HG03139 (cell line): Measurements from ENCODE around the gene SBSN.

Source experiments
- ATAC-seq: cut with Tn5 transposase; IDR thresholded peaks from one replicate; pipeline ENCODE4 v1.9.1; 2021; ENCODE audit not compliant: unreplicated experiment

Gene SBSN

DNA sequence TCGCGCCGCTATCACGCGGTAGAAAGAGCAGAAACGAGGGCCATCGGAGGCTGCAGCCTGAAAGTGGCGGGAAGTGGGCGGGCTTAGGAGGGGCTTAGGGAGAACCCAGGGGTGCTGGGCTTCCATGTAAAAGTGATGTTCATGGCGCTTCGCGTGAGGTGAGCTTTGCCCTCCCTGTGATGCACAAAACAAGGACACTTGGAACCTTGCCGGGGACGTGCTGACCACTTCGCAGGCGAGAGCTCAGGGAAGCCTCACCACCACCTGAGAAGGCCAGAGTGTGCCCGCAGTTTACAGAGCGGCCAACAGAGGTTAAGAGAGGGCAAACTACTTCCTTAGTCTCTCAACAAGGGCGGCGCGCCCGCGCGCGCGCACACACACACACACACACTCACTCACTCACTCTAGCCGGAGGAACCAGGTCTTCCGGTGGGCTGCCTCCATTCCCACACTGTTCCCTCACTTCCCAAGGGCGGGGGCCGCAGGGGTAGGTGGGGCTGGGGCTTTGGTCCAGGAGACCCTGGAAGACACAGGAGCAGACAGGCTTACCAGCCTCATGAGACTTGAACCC, 5.8 kb upstream of the SBSN start:
- ATAC-seq: no peak

DNA sequence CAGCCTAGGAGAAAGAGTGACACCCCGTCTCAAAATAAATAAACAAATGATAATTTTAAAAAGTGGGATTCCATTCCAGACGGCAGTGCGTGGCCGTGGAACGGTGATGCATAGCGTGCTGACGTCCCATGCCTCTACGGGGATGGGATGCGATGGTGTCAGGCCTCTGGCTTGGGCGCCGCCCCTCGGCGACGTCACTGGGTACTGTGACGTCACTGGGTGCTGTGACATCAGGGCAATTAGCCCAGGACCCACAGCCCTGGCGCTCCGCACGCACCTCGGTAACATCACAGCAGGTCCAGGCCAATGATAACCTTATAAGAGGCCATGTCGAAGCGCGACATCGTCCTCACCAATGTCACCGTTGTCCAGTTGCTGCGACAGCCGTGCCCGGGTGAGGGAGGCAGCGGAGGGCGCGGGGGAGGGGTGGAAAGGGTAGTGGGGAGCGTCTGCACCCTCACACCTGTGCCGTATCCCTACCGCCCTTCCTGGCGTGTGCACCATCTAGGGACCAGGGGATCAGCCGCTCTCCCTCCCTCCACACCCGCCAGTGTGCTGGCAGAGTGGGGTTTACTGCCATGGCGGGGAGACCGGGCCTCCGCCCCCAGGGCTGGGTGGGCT, 5.2 kb upstream of the SBSN start, which contains the start of gene GAPDHS:
Gene GAPDHS (plus strand): TSS at position 256 of the 621 bp plus-strand sequence. CDS start 72 bp downstream, at position 328.
- no peak for ATAC-seq

DNA sequence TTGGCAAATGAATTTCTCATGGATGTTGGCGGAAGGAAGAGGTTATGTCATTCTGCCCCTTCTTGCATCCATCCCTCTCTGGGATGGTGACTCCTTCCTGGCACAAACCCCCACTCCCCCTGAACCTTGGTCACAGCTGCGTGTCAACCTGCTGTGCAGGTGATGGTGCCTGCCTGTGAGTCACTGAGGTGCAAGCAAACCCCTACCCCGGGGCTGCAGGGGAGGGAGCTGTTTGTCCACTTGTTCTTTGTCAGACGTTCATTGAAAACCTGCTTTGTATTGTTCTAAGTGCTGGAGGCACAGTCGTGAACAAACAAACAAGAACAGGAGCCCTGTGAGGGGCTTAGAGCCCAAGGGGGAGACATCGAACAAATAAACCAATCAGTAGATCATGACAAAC, 3.2 kb upstream of the SBSN start:
- no peak for ATAC-seq

DNA sequence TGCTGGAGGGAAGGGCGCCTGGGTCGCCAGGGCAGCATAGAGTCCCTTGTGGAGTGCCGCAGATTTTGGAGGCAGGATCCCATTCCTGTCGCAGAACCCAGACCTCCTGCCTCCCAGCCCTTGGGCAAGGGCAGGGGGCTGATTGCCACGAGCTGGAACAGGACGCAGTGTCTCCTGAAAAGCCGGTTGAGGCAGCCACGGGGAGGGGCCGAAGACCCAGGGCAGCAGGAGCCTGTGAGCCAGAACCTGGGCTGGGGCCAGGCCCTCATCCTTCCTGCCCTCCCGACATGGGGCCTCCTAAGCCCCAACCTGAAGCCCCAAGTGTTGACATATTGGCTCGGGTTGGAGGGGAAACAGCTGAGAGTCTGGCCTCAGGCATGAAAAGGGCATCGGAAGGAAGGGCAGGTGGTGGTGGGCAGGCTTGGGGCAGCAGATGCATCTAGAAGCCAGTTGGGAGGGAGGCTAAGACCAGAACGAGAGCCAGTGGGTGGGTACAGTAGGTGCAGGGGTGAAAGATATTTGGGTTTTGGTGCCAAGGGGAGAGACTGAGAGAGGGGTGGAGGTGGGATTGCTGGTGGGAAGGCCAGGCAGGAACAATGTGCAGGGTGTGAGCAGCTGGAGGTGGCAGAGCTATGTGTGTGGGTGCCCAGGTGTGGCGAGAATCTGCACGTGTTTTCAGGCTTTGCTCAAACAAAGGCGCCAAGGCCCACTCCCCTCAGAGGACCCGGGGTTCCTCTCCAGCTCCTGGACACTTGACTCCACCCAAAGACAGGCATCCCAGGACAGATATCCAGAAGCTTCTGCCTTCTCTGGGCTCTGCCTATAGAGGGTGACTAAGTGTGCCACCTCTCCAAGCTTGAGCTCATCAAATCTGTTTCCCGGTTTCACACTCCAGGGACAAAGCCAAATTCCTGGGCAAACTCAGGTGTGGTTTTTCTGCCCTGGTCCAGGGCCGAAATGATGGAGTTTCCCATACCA, 1.4 kb upstream of the SBSN start:
- ATAC-seq: no peak

DNA sequence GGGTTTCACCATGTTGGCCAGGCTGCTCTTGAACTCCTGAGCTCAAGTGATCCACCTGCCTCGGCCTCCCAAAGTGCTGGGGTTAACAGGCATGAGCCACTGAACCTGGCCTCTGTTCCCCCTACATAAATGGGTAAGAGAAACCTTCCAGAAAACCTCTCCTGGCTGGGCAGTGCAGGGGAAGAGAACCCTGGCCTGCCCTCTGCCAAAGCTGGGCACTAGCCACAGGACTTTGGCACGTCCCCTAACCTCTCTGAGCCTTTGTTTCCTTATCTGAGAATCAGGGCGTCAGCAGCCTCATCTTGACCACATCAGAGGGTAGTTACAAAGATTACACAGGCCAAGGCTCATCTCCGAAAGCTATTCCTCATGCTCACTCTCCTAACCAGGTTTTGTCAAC, 2.2 kb downstream of the SBSN start:
- ATAC-seq: no peak

DNA sequence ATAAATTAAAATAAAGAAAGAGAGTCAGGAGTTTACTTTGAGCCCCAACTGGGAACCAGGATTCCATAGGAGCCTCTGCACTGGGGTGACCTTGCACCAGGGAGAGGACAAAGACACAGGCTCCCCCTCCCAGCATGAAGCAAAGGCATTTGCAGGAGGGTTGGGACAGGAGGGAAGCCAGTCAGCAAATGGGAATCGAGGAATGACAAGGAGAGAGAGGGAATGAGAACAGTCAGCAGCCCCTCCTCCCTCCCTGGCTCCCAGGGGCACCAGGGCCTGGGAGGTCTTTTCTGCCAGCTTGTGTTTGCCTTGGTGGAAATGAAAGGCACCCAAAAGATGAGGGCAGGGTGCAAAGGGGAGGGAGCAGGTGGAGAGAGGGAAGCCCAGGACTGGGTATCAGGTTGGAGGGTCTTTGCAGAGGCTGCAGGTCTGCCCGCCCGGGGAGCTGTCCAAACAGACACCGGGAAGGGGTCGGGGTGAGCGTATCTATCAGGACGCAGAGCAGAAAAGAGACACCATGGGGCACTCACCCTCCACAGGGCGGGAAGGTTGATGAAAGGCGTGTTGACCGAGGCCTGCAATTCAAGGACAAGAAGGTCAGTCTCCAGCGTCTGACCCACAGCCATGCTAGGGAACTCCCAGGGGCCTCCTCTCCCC, 3.8 kb downstream of the SBSN start:
- no peak for ATAC-seq

DNA sequence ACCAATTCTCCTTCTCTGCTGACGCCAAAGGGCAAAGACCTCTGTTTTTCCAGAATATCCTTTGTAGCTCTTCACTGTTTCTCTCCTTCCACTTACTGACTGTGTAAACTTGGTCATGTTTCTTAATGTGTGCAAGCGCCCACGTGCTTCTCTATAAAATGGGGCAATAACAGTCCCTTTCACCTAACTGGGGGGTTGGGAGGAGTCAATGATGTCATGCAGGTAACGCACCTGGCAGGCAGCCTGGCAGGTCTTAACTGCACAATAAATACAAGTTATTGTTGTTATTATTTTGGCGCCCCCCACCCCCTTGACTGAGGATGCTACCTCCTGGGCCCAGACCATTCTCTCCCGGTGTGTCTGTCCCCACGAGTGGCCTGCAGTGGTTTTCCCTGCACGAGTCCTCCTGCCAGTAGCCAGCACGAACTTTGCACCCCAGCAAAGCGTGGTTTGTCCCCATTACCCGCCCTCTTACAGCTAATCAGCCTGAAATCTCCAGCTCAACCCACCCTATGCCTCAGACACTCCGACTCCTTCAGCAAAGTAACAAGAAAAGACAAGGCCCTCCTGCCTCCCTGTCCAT, 5.3 kb downstream of the SBSN start:
- ATAC-seq: no peak

DNA sequence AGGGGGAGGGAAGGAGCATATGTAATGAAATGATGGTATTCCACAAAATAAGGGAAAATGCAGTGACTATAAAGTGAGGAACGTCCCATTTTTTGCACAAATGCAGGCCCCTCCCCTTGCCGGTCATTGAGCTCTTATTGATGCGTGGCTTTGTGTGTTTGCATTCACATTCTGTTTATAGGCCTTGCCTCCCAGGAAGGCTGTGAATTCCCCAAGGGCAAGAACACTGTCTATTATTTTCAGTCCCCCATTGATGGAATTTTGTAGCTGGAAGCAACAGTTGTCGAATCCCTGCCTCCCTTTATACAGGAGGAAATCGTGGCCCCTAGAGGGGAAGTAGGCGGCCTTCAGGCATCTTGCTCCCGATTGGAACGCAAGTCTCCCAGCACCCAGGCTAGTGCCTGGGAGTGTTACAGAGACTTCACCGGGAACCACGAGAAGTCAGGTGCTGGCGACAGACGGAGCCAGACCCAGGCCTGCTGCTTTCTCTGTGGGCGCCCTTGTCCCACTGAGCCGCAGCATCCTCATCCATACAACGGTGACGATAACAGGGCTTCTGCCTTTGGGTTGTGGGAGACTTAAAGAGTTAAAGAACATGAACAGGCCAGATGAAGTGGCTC, 6.9 kb downstream of the SBSN start:
- no peak for ATAC-seq

DNA sequence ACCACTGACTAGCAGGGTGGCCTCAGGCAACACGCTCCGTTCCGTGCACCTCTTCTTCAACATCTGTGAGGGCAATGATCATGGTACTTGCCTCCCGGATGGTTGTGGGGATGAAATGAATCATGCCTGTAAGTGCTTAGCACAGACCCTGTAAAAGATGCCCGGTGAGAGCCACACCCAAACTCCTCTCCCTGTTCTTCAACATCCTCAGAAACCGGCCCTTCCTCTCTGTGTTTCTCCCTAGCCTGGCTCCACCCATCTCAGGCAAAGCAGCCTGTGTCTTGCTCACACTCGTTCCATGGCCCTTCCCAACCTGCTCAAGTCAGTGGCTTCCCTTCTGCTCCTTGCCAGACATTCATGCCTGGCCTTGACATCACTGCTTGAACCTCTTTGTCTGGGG, 8.8 kb downstream of the SBSN start:
- ATAC-seq: no peak

DNA sequence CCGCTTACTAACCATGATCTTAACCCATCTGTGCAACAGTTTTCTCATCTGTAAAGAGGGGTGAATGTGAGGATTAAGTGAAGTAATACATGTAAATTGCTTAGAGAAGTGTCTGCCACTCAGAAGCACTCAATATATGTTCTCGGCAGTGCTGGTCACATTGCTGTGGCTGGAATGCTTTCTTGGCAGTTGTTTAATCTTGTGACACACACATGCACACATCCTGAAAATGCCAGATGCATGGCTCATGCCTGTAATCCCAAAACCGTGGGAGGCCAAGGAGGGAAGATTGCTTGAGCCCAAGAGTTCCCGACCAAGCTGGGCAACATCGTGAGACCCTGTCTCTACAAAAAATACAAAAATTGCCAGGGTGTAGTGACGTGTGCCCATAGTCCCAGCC, 9.8 kb downstream of the SBSN start:
- ATAC-seq: no peak

DNA sequence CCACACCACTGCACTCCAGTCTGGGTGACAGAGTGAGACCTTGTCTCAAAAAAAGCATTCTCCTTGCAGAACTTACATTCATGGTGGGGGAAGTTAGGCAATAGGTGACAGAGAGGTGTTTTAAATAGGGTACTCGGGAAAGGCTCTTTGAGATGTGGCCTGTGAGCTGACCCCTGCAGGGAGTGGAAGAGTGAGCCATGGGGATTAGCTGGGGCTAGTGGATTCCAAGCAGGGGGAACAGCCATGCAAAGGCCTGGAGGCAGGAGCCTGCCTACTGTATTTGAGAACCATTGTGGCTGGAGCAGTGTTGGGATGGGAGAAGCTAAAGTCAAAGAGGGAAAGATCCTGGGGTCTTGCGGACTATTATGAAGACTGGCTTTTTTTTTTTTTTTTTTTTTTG, 10.8 kb downstream of the SBSN start:
- ATAC-seq: no peak

DNA sequence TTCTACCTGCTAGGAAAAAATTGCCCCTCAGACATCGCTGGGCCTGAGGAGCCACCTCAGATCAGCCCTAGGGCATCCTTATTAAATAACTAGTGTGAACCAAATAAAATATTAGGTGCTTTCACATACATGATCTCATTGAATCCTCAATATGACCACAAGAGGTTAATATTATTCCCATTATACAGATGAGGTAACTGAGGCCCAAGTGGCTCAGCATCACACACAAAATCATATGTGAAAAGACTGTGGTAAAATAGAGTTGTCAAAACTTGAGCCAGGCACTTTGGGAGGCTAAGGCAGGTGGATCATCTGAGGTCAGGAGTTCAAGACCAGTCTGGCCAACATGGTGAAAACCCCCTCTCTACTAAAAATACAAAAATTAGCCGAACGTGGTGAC, 11.8 kb downstream of the SBSN start:
- no peak for ATAC-seq

DNA sequence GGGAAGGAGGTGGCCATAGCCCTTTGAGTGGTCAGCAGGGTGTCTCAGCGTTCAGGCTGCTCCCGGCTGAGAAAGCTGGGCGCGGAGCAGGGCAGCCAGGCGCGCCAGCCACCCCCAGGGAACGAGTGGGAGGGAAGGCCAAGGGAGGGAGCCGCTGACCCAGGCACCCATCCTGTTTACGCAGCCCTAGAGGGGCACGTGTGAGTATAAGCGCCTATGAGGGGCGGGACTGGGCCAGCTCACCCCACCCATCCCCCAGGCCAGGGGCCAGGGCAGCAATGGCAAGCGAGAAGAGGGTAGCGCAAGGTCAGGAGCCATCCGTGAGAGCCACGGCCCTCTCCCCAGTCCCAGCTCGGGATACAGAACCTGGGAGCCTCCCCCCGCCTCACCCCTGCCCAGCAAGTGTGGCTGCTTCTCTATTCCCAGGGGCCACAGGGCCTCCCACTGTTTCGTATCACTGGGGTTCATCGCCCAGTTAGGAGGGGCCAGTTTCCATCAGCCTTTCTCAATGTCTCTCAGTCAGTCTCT, 13.8 kb downstream of the SBSN start:
- ATAC-seq: no peak

DNA sequence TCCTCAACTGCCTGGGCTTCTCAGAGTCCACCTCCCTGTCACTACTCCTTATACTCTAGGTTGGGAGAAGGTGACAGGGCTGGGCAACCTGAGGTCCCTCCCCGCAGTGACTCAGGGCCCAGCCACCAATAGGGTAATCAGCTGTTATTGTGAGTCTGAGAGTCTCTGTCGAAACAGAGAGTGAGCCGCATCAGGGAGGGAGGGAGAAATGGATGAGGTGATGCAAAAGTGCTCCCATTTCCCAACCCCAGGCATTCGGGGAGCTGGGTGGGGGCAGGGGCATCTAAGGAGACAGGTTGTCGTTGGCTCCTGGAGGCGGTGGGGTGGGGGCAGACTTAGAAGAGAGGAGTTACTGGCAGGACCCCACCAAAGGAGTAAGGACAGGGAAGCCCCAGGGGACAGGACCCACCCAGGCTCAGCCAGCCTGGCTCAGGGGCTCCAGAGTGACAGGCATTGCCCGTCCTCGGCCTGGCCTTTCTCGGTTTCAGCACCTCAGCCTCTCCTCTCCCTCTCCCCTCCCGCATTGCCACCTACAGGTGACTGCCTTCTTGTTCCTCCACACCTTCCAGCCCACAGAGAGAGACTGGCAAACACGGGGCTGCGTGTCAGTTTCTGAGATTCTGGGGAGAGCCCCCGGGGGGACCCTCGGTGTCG, 14.4 kb downstream of the SBSN start, which contains the start of gene DMKN:
Gene DMKN (minus strand): TSS at position 22 of the 654 bp plus-strand sequence. CDS start 174 bp downstream, outside the sequence.
- no peak for ATAC-seq

DNA sequence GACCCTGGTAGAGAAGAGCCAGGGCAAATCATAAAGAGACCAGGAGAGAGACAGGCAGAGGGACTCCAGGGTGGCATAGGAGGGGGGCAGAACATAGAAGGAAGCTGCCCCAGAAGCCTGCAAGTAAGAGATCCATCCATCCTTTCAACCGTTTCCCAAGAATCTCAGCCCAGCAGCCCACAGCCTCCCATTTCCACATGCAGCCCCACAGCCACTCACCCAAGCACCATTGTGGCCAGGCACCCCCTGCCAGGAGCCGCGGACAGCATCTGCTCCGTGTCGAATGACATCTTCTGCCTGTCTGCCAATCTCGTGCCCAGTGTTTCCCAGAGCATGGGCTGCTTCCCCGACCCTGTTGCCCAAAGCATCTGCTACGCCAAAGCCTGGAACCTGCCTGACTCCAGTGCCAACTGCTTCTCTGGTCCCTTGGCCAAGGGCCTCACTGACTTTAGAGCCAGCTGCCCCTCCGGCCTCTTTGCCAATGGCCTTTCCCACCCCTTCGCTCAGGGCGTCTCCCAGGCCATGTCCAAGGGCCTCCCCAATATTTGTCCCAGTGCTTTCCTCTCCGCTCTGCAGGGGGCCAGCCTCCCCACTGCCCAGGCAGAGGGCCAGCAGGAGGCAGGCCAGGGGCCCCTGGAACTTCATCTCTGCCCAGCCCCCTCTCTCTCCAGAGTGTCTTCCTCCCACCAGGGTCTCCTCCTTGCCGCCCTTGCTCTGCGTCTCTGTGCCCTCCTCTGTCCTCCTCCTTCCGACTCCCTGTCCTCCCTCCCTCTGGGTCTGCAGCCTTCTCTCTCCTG, 15.1 kb downstream of the SBSN start:
- ATAC-seq: no peak

DNA sequence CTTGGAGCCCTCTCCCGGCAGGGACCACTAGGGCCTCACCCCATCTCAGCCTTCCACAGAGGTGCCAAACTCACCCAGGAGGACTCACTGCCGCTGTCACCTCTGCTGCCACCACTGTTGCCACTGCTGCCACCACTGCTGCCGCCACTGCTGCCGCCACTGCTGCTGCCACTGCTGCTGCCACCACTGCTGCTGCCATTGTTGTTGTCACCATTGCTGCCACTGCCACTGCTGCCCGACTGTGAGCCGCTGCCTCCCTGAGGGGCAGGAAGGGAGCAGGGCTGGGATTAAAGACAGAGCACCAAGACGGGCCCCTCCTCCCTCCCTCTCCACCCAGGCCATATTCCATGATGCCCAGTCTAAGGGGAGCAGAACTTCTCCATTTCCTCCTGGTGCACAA, 16.8 kb downstream of the SBSN start:
- no peak for ATAC-seq

DNA sequence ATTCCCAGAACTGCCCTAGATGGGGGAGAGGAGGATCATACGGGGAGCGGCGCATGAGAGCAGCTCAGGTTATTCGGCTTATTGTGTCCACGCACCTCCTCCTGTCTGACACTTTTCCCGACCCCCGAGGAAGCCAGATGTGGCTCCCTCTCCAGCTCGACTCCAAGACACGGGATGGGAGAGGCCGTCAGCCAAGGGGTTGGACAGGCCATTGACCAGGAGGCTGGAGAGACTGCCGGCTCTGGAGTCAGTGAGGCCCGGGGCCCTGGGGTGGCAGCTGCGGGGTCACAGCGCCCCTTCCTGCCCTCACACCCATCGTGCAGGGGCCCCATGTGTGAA, 17.5 kb downstream of the SBSN start:
- no peak for ATAC-seq

DNA sequence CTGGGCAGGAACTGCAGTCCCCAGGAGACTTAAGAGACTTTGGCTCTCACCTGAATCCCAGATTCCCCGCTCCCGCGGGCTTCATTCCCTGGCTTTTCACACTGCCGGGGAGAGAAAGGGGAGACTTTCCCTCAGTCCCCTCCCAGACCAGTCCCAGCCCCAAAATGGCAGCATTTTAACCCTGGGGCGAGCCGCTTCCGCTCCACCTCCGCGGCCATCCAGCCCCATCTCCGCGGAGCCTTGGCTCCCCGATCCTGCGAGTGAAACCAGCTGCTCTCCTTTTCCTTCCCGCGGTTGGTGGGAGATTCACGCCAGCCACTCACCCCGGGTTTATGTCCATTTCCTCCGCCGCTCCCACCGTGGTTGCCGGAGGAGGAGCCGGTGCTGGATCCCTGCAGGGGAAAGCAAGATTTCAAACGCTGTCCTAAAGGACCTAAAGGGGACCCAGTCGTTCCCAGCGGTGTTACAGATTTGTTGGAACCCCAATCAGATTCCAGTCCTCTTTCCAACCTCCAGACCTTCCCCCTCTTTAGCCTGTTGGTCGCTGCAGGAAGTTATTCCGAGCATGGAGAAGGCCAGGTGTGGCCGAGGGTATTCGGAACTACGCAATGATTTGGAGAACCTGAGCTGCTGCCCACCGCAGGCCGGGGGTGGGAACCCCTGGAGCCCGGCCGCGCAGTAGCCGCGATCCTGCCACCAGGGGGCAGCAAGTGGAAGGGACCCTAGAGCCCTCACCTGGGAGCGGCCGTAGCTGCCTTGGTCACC, 18.1 kb downstream of the SBSN start:
- no peak for ATAC-seq
